Mesenchymal stem cell (in vitro differentiated cells and primary cell): Measurements from ENCODE around the gene TSN.

Source experiments
- DNase-seq: peaks from one replicate; pipeline ENCODE4 v3.0.0-alpha.2; 2013
- H2AFZ ChIP-seq: one replicate; pipeline ENCODE4 v1.6.1; 2013; ENCODE audit warnings: low read depth, mild to moderate bottlenecking, control low read depth, inconsistent platforms, low read length, moderate library complexity
- H2AK5ac ChIP-seq: 2 replicates; pipeline ENCODE4 v1.6.1; 2013; ENCODE audit warnings: low read length, moderate library complexity, mild to moderate bottlenecking, inconsistent platforms; ENCODE audit not compliant: severe bottlenecking
- H2BK120ac ChIP-seq: one replicate; pipeline ENCODE4 v1.6.1; 2013; ENCODE audit warnings: low read depth, mild to moderate bottlenecking, inconsistent platforms, low read length, moderate library complexity
- H2BK12ac ChIP-seq, 2 experiments: one replicate each; pipeline ENCODE4 v1.6.1; 2013; ENCODE audit warnings: inconsistent platforms in 2 of 2, low read length in 2 of 2, mild to moderate bottlenecking in 2 of 2, moderate library complexity in 2 of 2, control low read depth in 1 of 2
- H2BK15ac ChIP-seq: one replicate; pipeline ENCODE4 v1.6.1; 2013; ENCODE audit warnings: mild to moderate bottlenecking, low read depth, inconsistent platforms; ENCODE audit not compliant: poor library complexity, severe bottlenecking
- H2BK5ac ChIP-seq: 2 replicates; pipeline ENCODE4 v1.6.1; 2013; ENCODE audit warnings: low read depth, mild to moderate bottlenecking, low read length, control low read depth, inconsistent platforms; ENCODE audit not compliant: poor library complexity, severe bottlenecking
- H3K14ac ChIP-seq, 2 experiments: one replicate each; pipeline ENCODE4 v1.6.1; 2013; ENCODE audit warnings: inconsistent platforms in 2 of 2, low read length in 2 of 2, control low read depth in 1 of 2, mild to moderate bottlenecking in 1 of 2, moderate library complexity in 1 of 2
- H3K18ac ChIP-seq, 2 experiments: one replicate each; pipeline ENCODE4 v1.6.1; 2013; ENCODE audit warnings: inconsistent platforms in 2 of 2, low read length in 2 of 2, control low read depth in 1 of 2, low read depth in 1 of 2, mild to moderate bottlenecking in 1 of 2
- H3K23ac ChIP-seq, 2 experiments: one replicate each; pipeline ENCODE4 v1.6.1; 2013; ENCODE audit warnings: inconsistent platforms in 2 of 2, low read length in 2 of 2, mild to moderate bottlenecking in 2 of 2, moderate library complexity in 2 of 2, control low read depth in 1 of 2
- H3K27ac ChIP-seq: 2 replicates; pipeline ENCODE4 v1.5.1; 2013; ENCODE audit warnings: mild to moderate bottlenecking, moderate library complexity, low read length, control low read depth, inconsistent platforms; ENCODE audit not compliant: poor library complexity, severe bottlenecking
- H3K27me3 ChIP-seq, 2 experiments: 2 replicates each; pipeline versions ENCODE4 v1.6.1 to v1.7.0; 2013; ENCODE audit warnings: low read length in 2 of 2, mild to moderate bottlenecking in 2 of 2, moderate library complexity in 2 of 2, control low read depth in 1 of 2, inconsistent platforms in 1 of 2; ENCODE audit not compliant: control insufficient read depth in 1 of 2, insufficient read depth in 1 of 2
- H3K36me3 ChIP-seq, 2 experiments: 2 replicates each; pipeline versions ENCODE4 v1.6.1 to v1.7.0; 2013; ENCODE audit warnings: low read length in 2 of 2, control low read depth in 1 of 2, inconsistent platforms in 1 of 2, low read depth in 1 of 2, mild to moderate bottlenecking in 1 of 2; ENCODE audit not compliant: insufficient read depth in 2 of 2, control insufficient read depth in 1 of 2
- H3K4ac ChIP-seq, 2 experiments: one replicate each; pipeline ENCODE4 v1.6.1; 2013; ENCODE audit warnings: inconsistent platforms in 2 of 2, low read length in 2 of 2, mild to moderate bottlenecking in 2 of 2, moderate library complexity in 2 of 2, control low read depth in 1 of 2, low read depth in 1 of 2
- H3K4me1 ChIP-seq: 2 replicates; pipeline ENCODE4 v1.6.1; 2013; ENCODE audit warnings: low read depth, low read length, control low read depth; ENCODE audit not compliant: control insufficient read depth, insufficient read depth
- H3K4me2 ChIP-seq: 2 replicates; pipeline ENCODE4 v1.6.1; 2013; ENCODE audit warnings: low read length, mild to moderate bottlenecking, inconsistent platforms; ENCODE audit not compliant: poor library complexity, severe bottlenecking
- H3K4me3 ChIP-seq, 2 experiments: 2 replicates each; pipeline versions ENCODE4 v1.5.1 to v1.7.0; 2013; ENCODE audit warnings: low read length in 2 of 2, mild to moderate bottlenecking in 2 of 2, control low read depth in 1 of 2, low read depth in 1 of 2; ENCODE audit not compliant: insufficient read depth in 1 of 2
- H3K79me1 ChIP-seq: replicated peaks from 2 replicates; pipeline ENCODE4 v1.6.1; 2013; ENCODE audit warnings: mild to moderate bottlenecking, control low read depth, low read length, inconsistent platforms; ENCODE audit not compliant: poor library complexity, severe bottlenecking
- H3K9ac ChIP-seq: 2 replicates; pipeline ENCODE4 v1.7.0; 2013; ENCODE audit warnings: mild to moderate bottlenecking, low read length, moderate library complexity
- H3K9me3 ChIP-seq: 2 replicates; pipeline ENCODE4 v1.7.0; 2013; ENCODE audit warnings: mild to moderate bottlenecking, low read length; ENCODE audit not compliant: control insufficient read depth
- H4K8ac ChIP-seq: one replicate; pipeline ENCODE4 v1.6.1; 2013; ENCODE audit warnings: inconsistent platforms, mild to moderate bottlenecking, low read length, moderate library complexity
- H4K91ac ChIP-seq: one replicate; pipeline ENCODE4 v1.6.1; 2013; ENCODE audit warnings: mild to moderate bottlenecking, low read length, inconsistent platforms
- WGBS: methylation state at CpG from one replicate; pipeline ENCODE4 v1.1.7; 2013; ENCODE audit warnings: mixed read lengths; 5-methylcytosine and 5-hydroxymethylcytosine counted together

The TSN gene

DNA sequence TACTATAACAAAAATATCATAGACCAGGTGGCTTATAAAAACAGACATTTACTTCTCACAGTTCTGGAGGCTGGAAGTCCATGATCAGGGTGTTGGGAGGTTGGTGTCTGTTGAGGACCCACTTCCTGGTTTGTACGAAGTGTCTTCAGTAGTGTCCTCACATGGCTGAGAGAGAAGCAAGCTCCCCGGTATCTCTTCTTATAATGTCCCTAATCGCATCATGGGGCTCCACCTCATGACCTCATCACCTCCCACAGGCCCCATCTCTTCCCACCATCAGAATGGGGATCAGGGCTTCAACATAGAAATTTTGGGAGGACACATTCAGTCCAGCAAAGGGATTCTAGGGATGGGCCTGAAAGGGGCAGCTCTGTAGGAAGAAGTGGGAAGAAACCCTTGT is 14.0 kb upstream of the TSN start:
- no peak overlapping the region for H2AFZ ChIP-seq
- no peak overlapping the region for H2BK15ac ChIP-seq
- no peak overlapping the region for H3K4me3 ChIP-seq

DNA sequence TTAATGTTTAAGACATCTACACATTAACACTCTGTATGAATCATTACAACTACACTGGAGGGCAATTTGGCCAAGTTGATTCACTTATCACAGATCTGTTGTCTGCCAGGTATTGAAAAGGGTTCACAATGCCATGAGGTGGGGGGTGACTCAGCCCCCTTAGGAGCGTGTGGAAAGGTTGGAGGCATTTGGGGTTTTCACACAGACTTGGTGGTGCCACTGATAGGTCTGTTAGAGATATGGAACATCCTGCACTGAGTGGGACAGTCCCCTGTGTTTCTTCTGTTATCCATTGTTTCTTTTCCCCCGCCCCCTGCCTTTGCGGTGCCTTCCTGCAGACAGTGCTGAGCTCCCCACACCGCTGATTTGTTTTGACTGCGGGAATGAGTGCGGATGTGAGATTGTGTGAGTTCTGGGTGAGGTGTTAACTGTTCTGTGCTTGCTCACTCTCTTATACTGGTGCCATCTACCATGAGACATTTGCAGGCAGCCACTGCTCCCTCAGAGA is 9.3 kb upstream of the TSN start:
- no peak overlapping the region for H2BK5ac ChIP-seq
- H3K14ac ChIP-seq = no peak overlapping the region
- H3K27me3 ChIP-seq = no peaks in the 10 kb centered on the region
- no peak for DNase-seq
- no peak overlapping the region for H3K23ac ChIP-seq
- H4K8ac ChIP-seq = no peak overlapping the region
- no peaks in the 10 kb centered on the region for H3K9me3 ChIP-seq
- no peak overlapping the region for H2AK5ac ChIP-seq
- no peak overlapping the region for H3K9ac ChIP-seq
- H2BK120ac ChIP-seq = no peak overlapping the region
- H2BK12ac ChIP-seq = no peak overlapping the region
- H3K27ac ChIP-seq = peak overlapping the region; percentile 65
- no peak overlapping the region for H3K4me3 ChIP-seq
- H4K91ac ChIP-seq = no peak overlapping the region
- no peaks in the 10 kb centered on the region for H3K36me3 ChIP-seq
- H3K79me1 ChIP-seq = no peaks in the 10 kb centered on the region
- H3K4me2 ChIP-seq = peak overlapping the region; percentile 13
- H2AFZ ChIP-seq = no peak overlapping the region
- WGBS = 57% methylated on average over 6 of the region's 6 CpGs
- no peak overlapping the region for H2BK15ac ChIP-seq
- H3K18ac ChIP-seq = no peak overlapping the region
- H3K4me1 ChIP-seq = peaks cover 6% of the 10 kb centered on the region
- H3K4ac ChIP-seq = no peak overlapping the region

More for the DNA sequence above, 14.0 kb upstream of the TSN start:
- Histone ChIP-seq H3K4ac (no peak overlapping the region), H3K27me3 (peaks cover 0 to 5% of the 10 kb centered on the region in 2 experiments), H3K18ac (no peak overlapping the region), H3K23ac (no peak overlapping the region), H3K36me3 (no peaks in the 10 kb centered on the region), H2BK12ac (no peak overlapping the region), H3K79me1 (no peaks in the 10 kb centered on the region), H2BK5ac (no peak overlapping the region), H3K14ac (no peak overlapping the region), H4K91ac (no peak overlapping the region), H3K4me2 (no peak overlapping the region), H3K27ac (no peak overlapping the region), H3K9me3 (no peaks in the 10 kb centered on the region), H4K8ac (no peak overlapping the region), H3K9ac (no peak overlapping the region), H3K4me1 (peaks cover 10% of the 10 kb centered on the region), H2BK120ac (no peak overlapping the region), H2AK5ac (no peak overlapping the region)
- 93% methylated on average over 2 of the region's 3 CpGs for WGBS
- DNase-seq = no peak

DNA sequence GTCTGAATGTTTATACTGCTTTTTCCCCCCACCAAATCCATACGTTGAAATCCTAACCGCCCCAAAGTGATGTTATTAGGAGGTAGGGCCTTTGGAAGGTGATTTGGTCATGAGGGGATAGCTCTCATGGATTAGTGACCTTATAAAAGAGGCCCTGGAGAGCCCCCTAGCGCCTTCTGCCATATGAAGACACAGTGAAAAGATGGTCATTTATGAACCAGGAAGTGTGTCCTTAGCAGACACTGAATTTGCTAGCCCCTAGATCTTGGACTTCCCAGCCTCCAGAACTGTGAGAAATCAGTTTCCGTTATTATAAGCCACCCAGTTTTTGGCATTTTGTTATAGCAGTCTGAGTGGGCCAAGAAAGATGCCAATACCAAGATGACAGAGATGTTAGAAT is 7.2 kb upstream of the TSN start:
- WGBS = 50% methylated on average over 2 of the region's 4 CpGs
- no peaks in the 10 kb centered on the region for H3K27me3 ChIP-seq
- H3K4me1 ChIP-seq = peaks cover 6% of the 10 kb centered on the region
- no peaks in the 10 kb centered on the region for H3K79me1 ChIP-seq
- no peak overlapping the region for H3K4me2 ChIP-seq
- H3K23ac ChIP-seq = no peak overlapping the region
- H2AFZ ChIP-seq = no peak overlapping the region
- peak overlapping the region; percentile 60 for H3K9ac ChIP-seq
- H3K36me3 ChIP-seq = no peaks in the 10 kb centered on the region
- no peak overlapping the region for H2BK15ac ChIP-seq
- no peak overlapping the region for H2BK12ac ChIP-seq
- H3K4me3 ChIP-seq = no peak overlapping the region
- H3K27ac ChIP-seq = no peak overlapping the region
- H4K91ac ChIP-seq = no peak overlapping the region
- H4K8ac ChIP-seq = no peak overlapping the region
- no peak overlapping the region for H3K4ac ChIP-seq
- H3K9me3 ChIP-seq = no peaks in the 10 kb centered on the region
- no peak overlapping the region for H2AK5ac ChIP-seq
- H2BK120ac ChIP-seq = no peak overlapping the region
- H3K14ac ChIP-seq = no peak overlapping the region
- no peak overlapping the region for H2BK5ac ChIP-seq
- no peak overlapping the region for H3K18ac ChIP-seq
- peak; percentile 63 for DNase-seq

DNA sequence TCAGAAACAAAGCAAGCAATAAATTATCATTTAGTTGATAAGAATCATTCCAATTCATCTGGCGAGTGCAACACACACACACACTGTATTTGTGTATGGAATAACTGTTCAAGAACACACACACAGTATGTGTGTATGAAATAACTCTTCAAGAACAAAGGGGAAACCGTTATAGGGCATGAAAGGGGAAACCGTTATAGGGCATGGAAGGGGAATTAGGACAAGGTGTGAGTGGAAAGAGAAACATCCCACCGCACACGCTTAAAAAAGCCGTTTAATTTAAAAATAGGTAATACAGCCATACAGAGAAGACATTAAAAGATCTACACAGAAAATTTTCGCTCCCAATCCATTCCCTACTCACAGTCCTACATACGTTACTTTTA is 607 bp upstream of the TSN start:
- Histone ChIP-seq H3K18ac (no peak overlapping the region), H2BK15ac (no peak overlapping the region), H3K4me2 (peak overlapping the region; percentile 74), H2BK120ac (no peak overlapping the region), H4K91ac (no peak overlapping the region), H2BK12ac (no peak overlapping the region), H3K14ac (no peak overlapping the region), H3K4me3 (peak overlapping the region in 1 of 2 experiments; percentile 98), H3K9ac (peak overlapping the region; percentile 92), H4K8ac (no peak overlapping the region), H3K27ac (no peak overlapping the region), H2BK5ac (no peak overlapping the region), H3K36me3 (peaks cover under 1 to 18% of the 10 kb centered on the region in 2 experiments), H2AFZ (no peak overlapping the region), H3K9me3 (no peaks in the 10 kb centered on the region), H2AK5ac (no peak overlapping the region), H3K79me1 (peaks cover 9% of the 10 kb centered on the region), H3K4ac (peak overlapping the region in 1 of 2 experiments; percentile 37), H3K23ac (no peak overlapping the region), H3K27me3 (no peaks in the 10 kb centered on the region), H3K4me1 (peaks cover 3% of the 10 kb centered on the region)
- WGBS = 6% methylated on average over 5 of the region's 8 CpGs
- DNase-seq = no peak
